Measurements from ENCODE around the gene UBE2V1.

The UBE2V1 gene

GRCh38 chr20:50146732-50147662 is 34.0 kb upstream of the UBE2V1 start:
- peak; percentile 54 for DNase-seq (ENCODE audit: insufficient read length, low spot score)
- FAIRE-seq: peak; percentile 40
- TF ChIP-seq PAX5 (IDR thresholded peaks at IDR 0.05; ENCODE audit: insufficient read depth, low read length, severe bottlenecking): no peak
- TF ChIP-seq SPI1 (IDR thresholded peaks at IDR 0.05; ENCODE audit: low read depth, low read length): peak; percentile 52
- no peak for TF ChIP-seq POU2F2 (IDR thresholded peaks at IDR 0.05; ENCODE audit: low read depth, low read length)
- peak; percentile 63 for TF ChIP-seq POLR2AphosphoS5 (IDR thresholded peaks at IDR 0.05; ENCODE audit: low read depth, low read length)
- TF ChIP-seq TAF1 (IDR thresholded peaks at IDR 0.05; ENCODE audit: low read depth, low read length): peak; percentile 67; the same call in 1 of the 2 replicates
- TF ChIP-seq POLR2A (IDR thresholded peaks at IDR 0.05; ENCODE audit: low read depth, low read length): peak; percentile 50; the same call in 1 of the 2 replicates

DNA sequence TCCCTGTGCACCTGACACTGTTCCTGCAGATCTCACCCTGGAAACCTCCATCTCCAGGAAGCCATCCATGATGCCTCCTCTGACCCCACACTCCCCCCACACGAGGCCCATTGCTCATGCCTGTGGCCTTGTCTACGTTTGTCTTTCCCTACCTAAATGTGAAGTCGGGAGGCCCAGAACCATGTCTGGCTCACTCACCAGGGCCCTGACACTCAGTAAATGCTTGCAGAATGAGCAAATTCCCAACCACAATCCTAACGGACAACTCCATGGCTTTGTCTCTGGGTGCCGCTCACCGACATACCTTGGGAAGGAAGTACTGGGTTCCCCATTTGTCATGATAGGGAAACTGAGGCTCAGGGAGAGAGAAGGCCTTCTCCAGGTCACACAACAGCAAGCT is 33.3 kb upstream of the UBE2V1 start:
- TF ChIP-seq PAX5 (IDR thresholded peaks at IDR 0.05; ENCODE audit: insufficient read depth, low read length, severe bottlenecking) (no peak), TAF1 (IDR thresholded peaks at IDR 0.05; ENCODE audit: low read depth, low read length) (no peak), POLR2AphosphoS5 (IDR thresholded peaks at IDR 0.05; ENCODE audit: low read depth, low read length) (no peak), POU2F2 (IDR thresholded peaks at IDR 0.05; ENCODE audit: low read depth, low read length) (no peak), SPI1 (IDR thresholded peaks at IDR 0.05; ENCODE audit: low read depth, low read length) (no peak), POLR2A (IDR thresholded peaks at IDR 0.05; ENCODE audit: low read depth, low read length) (no peak)
- no peak for DNase-seq (ENCODE audit: insufficient read length, low spot score)
- FAIRE-seq: no peak

DNA sequence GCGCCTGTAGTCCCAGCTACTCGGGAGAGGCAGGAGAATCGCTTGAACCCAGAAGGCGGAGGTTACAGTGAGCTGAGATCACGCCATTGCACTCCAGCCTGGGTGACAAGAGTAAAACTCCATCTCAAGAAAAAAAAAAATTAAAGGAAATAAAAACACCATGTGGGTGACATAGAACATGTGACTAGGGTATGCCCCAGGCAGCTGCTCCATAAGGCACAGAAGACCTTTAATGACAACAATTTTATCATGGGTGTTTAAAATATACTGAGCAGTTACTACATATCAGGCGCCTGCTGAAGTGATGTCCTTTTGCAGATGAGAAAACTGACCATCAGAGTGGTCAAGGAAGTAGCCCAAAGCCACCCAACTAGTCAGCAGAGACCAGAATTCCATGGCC is 32.6 kb upstream of the UBE2V1 start:
- DNase-seq (ENCODE audit: insufficient read length, low spot score) (no peak), FAIRE-seq (no peak)

DNA sequence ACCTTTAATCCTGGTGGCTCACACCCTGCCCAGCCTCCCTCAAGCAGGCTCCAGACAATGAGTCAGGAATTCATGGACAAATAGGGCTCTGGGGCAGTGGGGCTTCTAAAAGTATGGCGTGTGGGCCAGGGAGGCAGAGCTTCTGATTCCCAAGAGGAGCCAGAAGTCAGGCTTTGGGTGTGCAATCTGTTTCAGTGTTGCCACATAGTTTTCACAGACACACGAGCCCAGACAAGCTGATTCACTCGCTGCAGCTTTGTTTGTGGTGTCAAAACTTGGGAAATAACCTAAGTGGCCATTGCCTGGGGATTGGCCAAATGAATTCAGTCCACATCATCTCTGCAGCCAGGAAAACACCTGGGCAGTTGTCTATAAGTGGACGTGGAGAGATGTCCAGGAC is 31.4 kb upstream of the UBE2V1 start:
- DNase-seq (ENCODE audit: insufficient read length, low spot score) (no peak), FAIRE-seq (no peak)
- no peak for TF ChIP-seq PAX5 (IDR thresholded peaks at IDR 0.05; ENCODE audit: insufficient read depth, low read length, severe bottlenecking)
- no peak for TF ChIP-seq POU2F2 (IDR thresholded peaks at IDR 0.05; ENCODE audit: low read depth, low read length)
- TF ChIP-seq POLR2AphosphoS5 (IDR thresholded peaks at IDR 0.05; ENCODE audit: low read depth, low read length): no peak
- no peak for TF ChIP-seq POLR2A (IDR thresholded peaks at IDR 0.05; ENCODE audit: low read depth, low read length)
- TF ChIP-seq TAF1 (IDR thresholded peaks at IDR 0.05; ENCODE audit: low read depth, low read length): no peak
- TF ChIP-seq SPI1 (IDR thresholded peaks at IDR 0.05; ENCODE audit: low read depth, low read length): no peak

More for the DNA sequence above, 32.6 kb upstream of the UBE2V1 start:
- TF ChIP-seq POU2F2 (IDR thresholded peaks at IDR 0.05; ENCODE audit: low read depth, low read length) (no peak), SPI1 (IDR thresholded peaks at IDR 0.05; ENCODE audit: low read depth, low read length) (no peak), TAF1 (IDR thresholded peaks at IDR 0.05; ENCODE audit: low read depth, low read length) (no peak), PAX5 (IDR thresholded peaks at IDR 0.05; ENCODE audit: insufficient read depth, low read length, severe bottlenecking) (no peak), POLR2AphosphoS5 (IDR thresholded peaks at IDR 0.05; ENCODE audit: low read depth, low read length) (no peak), POLR2A (IDR thresholded peaks at IDR 0.05; ENCODE audit: low read depth, low read length) (no peak)

GRCh38 chr20:50142812-50143211 is 29.9 kb upstream of the UBE2V1 start:
- TF ChIP-seq POLR2A (IDR thresholded peaks at IDR 0.05; ENCODE audit: low read depth, low read length) (no peak), POU2F2 (IDR thresholded peaks at IDR 0.05; ENCODE audit: low read depth, low read length) (no peak), SPI1 (IDR thresholded peaks at IDR 0.05; ENCODE audit: low read depth, low read length) (no peak), POLR2AphosphoS5 (IDR thresholded peaks at IDR 0.05; ENCODE audit: low read depth, low read length) (no peak), PAX5 (IDR thresholded peaks at IDR 0.05; ENCODE audit: insufficient read depth, low read length, severe bottlenecking) (no peak), TAF1 (IDR thresholded peaks at IDR 0.05; ENCODE audit: low read depth, low read length) (no peak)
- no peak for FAIRE-seq
- DNase-seq (ENCODE audit: insufficient read length, low spot score): no peak

DNA sequence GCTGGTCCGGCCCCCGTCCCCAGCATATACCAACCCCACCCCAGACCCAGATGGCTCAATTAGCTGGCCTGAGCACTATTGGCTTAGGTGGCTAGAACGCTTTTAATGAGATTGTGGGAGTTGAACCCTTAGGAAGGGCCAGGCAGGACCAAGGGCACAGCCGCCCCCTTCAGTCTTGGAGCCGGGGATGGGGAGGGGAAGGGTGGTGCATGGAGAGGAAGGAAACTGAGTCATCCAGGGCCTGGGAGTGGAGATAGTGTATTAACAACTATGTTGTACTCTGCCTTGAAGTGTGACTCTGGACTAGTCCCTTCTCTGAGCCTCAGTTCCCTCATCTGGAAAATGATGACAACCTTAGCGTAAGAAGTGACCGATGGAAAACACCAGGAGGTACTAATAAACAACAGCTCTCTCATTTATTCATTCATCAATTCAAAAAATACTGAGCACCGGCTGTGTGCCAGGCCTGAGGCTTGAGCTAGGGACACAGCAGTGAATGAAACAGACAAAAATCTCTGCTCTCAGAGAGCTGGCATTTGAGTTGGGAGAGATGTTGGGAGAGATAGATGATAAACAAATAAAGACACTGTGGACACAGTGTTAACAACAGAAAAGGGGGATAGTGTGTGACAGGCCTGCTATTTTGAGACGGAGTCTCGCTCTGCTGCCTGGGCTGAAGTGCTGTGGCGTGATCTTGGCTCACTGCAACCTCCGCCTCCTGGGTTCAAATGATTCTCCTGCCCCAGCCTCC is 29.0 kb upstream of the UBE2V1 start:
- no peak for FAIRE-seq
- no peak for TF ChIP-seq PAX5 (IDR thresholded peaks at IDR 0.05; ENCODE audit: insufficient read depth, low read length, severe bottlenecking)
- no peak for TF ChIP-seq POLR2A (IDR thresholded peaks at IDR 0.05; ENCODE audit: low read depth, low read length)
- TF ChIP-seq SPI1 (IDR thresholded peaks at IDR 0.05; ENCODE audit: low read depth, low read length): no peak
- no peak for TF ChIP-seq POLR2AphosphoS5 (IDR thresholded peaks at IDR 0.05; ENCODE audit: low read depth, low read length)
- no peak for TF ChIP-seq POU2F2 (IDR thresholded peaks at IDR 0.05; ENCODE audit: low read depth, low read length)
- no peak for TF ChIP-seq TAF1 (IDR thresholded peaks at IDR 0.05; ENCODE audit: low read depth, low read length)
- no peak for DNase-seq (ENCODE audit: insufficient read length, low spot score)

- DNase-seq (ENCODE audit: insufficient read length, low spot score) (no peak), FAIRE-seq (no peak)
- no peak for TF ChIP-seq POLR2A (IDR thresholded peaks at IDR 0.05; ENCODE audit: low read depth, low read length)
- no peak for TF ChIP-seq SPI1 (IDR thresholded peaks at IDR 0.05; ENCODE audit: low read depth, low read length)
- no peak for TF ChIP-seq TAF1 (IDR thresholded peaks at IDR 0.05; ENCODE audit: low read depth, low read length)
- no peak for TF ChIP-seq POLR2AphosphoS5 (IDR thresholded peaks at IDR 0.05; ENCODE audit: low read depth, low read length)
- no peak for TF ChIP-seq POU2F2 (IDR thresholded peaks at IDR 0.05; ENCODE audit: low read depth, low read length)
- no peak for TF ChIP-seq PAX5 (IDR thresholded peaks at IDR 0.05; ENCODE audit: insufficient read depth, low read length, severe bottlenecking)
These were observed 28.2 kb upstream of the UBE2V1 start for GRCh38 chr20:50141018-50141675.

DNA sequence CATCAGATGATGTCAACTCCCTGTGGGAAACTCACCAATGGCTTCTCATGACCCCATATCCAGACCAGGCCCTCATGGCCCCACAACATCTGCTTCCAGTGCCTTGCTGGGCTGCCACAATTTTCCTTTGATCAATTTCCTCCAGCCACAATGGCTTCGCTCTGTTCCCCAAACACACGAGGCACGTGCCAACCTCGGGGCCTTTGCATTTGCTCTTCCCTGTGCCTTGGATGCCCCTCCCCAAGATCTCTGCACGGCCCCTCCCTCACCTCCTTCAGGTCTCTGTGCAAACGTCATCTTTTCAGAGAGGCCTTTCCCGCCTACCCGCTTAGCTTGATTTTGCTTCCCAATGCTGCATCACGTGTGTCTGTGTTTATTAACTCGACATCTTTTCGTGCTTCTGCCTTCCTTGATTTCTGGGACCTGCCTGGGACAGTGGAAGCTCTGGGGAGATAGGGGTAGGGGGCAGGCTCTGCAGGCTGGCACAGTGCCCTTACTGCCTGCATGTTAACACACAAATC is 27.4 kb upstream of the UBE2V1 start:
- DNase-seq (ENCODE audit: insufficient read length, low spot score): no peak
- FAIRE-seq: no peak
- TF ChIP-seq POLR2AphosphoS5 (IDR thresholded peaks at IDR 0.05; ENCODE audit: low read depth, low read length) (no peak), POU2F2 (IDR thresholded peaks at IDR 0.05; ENCODE audit: low read depth, low read length) (no peak), POLR2A (IDR thresholded peaks at IDR 0.05; ENCODE audit: low read depth, low read length) (no peak), SPI1 (IDR thresholded peaks at IDR 0.05; ENCODE audit: low read depth, low read length) (no peak), TAF1 (IDR thresholded peaks at IDR 0.05; ENCODE audit: low read depth, low read length) (no peak), PAX5 (IDR thresholded peaks at IDR 0.05; ENCODE audit: insufficient read depth, low read length, severe bottlenecking) (no peak)

Measured in GM12891 (cell line).